MM.1S (cell line): Measurements from ENCODE around the gene PLAAT4.

Source experiments
- CTCF ChIP-seq: fragments of 300-600 bp; sonication (generic); IDR thresholded peaks from 2 replicates; pipeline ENCODE4 v1.5.1; 2016; ENCODE audit warnings: antibody characterized with exemption, low read length, mixed read lengths
- EZH2 ChIP-seq: fragments of 300-600 bp; sonication (generic); optimal IDR thresholded peaks from 2 replicates; pipeline ENCODE3; 2017; ENCODE audit warnings: low read depth, mild to moderate bottlenecking, antibody characterized with exemption, low read length, mixed read lengths
- EZH2phosphoT487 ChIP-seq: fragments of 300-600 bp; sonication (generic); IDR thresholded peaks from 2 replicates; pipeline ENCODE4 v1.6.1; 2018; ENCODE audit warnings: antibody characterized with exemption, low read length

GRCh38 chr11:63547061-63547460 lies 10.5 kb downstream of the PLAAT4 start:
- TF ChIP-seq EZH2, result no peak
- TF ChIP-seq CTCF, result no peak
- no peak for TF ChIP-seq EZH2phosphoT487
